Stimulated activated memory B cell treated with anti-CD40 and anti-IgM and Interleukin-4, amounts not matched to agents 10 μg/mL and 1 μg/mL and 100 μg/mL, for 72 hours (primary cell): ENCODE measurements around the gene TIMM21.

Experiments used
- ATAC-seq: fragments of 150-1000 bp; cut with Tn5 transposase; 2 replicates; pipeline ENCODE4 v1.10.0; 2021
- H3K27ac Mint-ChIP-seq: one replicate; pipeline ENCODE4 v1.8.0; 2022; ENCODE audit warnings: mild to moderate bottlenecking, mixed read lengths
- H3K27me3 Mint-ChIP-seq: one replicate; pipeline ENCODE4 v1.8.0; 2022; ENCODE audit warnings: mixed read lengths
- H3K36me3 Mint-ChIP-seq: one replicate; pipeline ENCODE4 v1.8.0; 2022; ENCODE audit warnings: mixed read lengths
- H3K4me1 Mint-ChIP-seq: one replicate; pipeline ENCODE4 v1.8.0; 2022; ENCODE audit warnings: mixed read lengths
- H3K4me3 Mint-ChIP-seq: one replicate; pipeline ENCODE4 v1.8.0; 2022; ENCODE audit warnings: mild to moderate bottlenecking, moderate library complexity, mixed read lengths
- H3K9me3 Mint-ChIP-seq: one replicate; pipeline ENCODE4 v1.8.0; 2022; ENCODE audit warnings: mixed read lengths

Gene TIMM21

DNA sequence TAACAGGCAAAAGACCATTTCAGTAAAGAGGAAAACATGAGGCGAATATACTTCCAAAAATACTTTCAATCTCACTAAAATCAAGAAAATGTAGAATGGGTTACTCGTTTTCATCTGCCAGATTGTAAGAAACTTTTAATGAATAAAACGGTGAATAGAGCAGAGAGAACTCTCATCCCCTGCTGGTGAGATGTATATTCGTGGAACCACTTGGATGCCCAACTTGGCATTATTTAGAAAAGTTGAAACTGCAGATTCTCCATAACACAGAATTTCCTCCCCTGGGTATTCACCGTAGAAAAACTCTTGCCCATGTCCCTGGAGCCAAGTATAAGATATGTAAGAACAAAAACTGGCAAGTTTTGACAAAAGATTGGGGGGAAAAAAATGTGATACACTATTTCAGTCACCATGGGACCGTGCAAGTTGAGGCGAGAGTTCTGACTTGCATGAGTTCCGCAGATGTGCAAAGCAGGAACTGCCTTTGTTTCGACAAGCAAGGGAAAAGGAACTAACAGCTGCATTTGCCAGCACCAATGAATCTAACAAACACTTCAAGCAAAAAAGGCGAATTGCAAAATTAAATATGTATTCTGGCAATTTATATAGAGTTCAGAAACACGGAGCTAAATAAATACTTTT lies 14.8 kb downstream of the TIMM21 start:
- no peak overlapping the region for H3K27ac Mint-ChIP-seq
- H3K4me1 Mint-ChIP-seq = peaks cover 11% of the 10 kb centered on the region
- no peak overlapping the region for H3K4me3 Mint-ChIP-seq
- H3K36me3 Mint-ChIP-seq = peaks cover 35% of the 10 kb centered on the region
- ATAC-seq = peak; percentile 65
- H3K27me3 Mint-ChIP-seq = no peaks in the 10 kb centered on the region
- H3K9me3 Mint-ChIP-seq = no peaks in the 10 kb centered on the region

GRCh38 chr18:74166386-74166785 lies 18.1 kb downstream of the TIMM21 start:
- Mint-ChIP-seq H3K36me3 (peaks cover 14% of the 10 kb centered on the region), H3K9me3 (no peaks in the 10 kb centered on the region), H3K27me3 (no peaks in the 10 kb centered on the region), H3K4me3 (no peak overlapping the region), H3K27ac (no peak overlapping the region), H3K4me1 (peaks cover 11% of the 10 kb centered on the region)
- ATAC-seq = no peak

- Mint-ChIP-seq H3K36me3 (no peaks in the 10 kb centered on the region), H3K4me1 (peaks cover 13% of the 10 kb centered on the region), H3K4me3 (peak overlapping the region; percentile 32), H3K27ac (peak overlapping the region; percentile 17), H3K9me3 (no peaks in the 10 kb centered on the region), H3K27me3 (peaks cover 38% of the 10 kb centered on the region)
- ATAC-seq = peak; percentile 24
Observed at GRCh38 chr18:74171910-74172606, 23.7 kb downstream of the TIMM21 start.

DNA sequence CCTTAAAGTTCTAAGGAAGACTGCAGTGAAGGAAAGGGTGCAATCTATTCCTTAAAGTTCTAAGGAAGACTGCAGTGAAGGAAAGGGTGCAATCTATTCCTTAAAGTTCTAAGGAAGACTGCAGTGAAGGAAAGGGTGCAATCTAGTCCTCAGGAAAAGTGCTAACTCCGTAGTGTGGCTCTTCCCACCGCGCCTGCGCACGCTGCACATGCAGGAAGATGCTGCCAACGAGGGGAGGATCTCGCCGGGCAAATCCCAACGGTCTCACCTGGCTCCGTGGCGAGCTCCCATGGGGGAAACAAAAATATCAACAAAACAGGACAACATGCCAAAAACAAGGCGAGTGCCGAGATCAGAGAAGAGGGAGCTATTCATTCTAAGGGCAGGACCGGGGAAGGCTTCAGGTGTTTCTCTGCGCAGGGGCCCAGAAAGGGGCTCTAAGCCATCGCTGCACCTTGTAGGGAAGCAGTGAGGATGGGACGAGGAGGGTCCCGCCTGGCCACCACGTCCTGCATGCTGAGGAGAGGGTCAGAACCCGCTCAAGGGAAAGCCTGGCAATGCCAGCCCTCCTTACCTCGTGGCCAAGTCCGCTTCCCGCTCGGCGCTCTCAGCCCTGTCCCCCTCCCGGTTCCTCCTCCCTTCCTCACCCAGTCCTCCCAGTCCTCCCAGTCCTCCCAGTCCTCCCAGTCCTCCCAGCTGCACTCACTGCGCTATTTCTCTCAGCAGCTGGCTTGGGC lies 24.5 kb downstream of the TIMM21 start:
- no peak for ATAC-seq
- H3K36me3 Mint-ChIP-seq = no peaks in the 10 kb centered on the region
- peaks cover 40% of the 10 kb centered on the region for H3K27me3 Mint-ChIP-seq
- H3K27ac Mint-ChIP-seq = peak overlapping the region; percentile 17
- no peaks in the 10 kb centered on the region for H3K9me3 Mint-ChIP-seq
- H3K4me3 Mint-ChIP-seq = no peak overlapping the region
- peaks cover 13% of the 10 kb centered on the region for H3K4me1 Mint-ChIP-seq

DNA sequence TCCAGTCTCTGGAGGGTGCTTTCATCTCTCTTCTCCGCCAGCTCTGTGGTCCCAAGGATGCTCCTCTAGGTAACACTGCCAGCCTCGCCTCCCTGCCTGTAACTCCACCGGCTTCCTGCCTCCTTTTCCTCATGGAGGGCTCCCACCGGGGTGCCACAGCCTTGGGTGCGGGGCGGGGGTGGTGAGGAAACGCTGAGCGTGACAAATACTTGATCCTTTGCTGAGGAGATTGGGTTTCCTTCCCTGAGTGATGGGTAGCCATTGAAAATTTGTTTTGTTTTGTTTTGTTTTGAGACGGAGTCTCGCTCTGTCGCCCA lies 25.1 kb downstream of the TIMM21 start:
- no peak for ATAC-seq

DNA sequence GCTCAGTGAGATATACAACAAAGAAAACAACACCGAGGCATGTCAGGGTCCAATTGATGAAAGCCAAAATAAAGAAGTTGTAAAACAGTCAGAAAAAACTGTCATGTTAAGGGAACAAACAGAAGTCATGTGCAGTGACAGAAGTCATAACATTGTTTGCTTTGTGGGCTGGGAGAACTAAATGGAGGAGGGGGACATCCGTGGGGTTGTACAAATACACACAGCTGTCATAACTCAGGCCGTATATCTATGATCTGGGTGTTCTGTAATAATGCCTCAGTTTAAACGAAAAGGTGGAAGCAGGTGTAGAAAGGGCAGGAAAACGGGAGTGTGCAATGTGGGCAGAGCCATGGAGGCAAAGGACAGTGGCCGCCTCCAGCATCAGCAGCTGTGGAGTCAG lies 27.3 kb downstream of the TIMM21 start:
- Mint-ChIP-seq H3K9me3 (peaks cover 5% of the 10 kb centered on the region), H3K4me1 (peaks cover 13% of the 10 kb centered on the region), H3K27me3 (peaks cover 54% of the 10 kb centered on the region), H3K36me3 (no peaks in the 10 kb centered on the region), H3K4me3 (no peak overlapping the region), H3K27ac (no peak overlapping the region)
- ATAC-seq = no peak

More for the DNA sequence above, 25.1 kb downstream of the TIMM21 start:
- H3K4me1 Mint-ChIP-seq = peaks cover 13% of the 10 kb centered on the region
- H3K27ac Mint-ChIP-seq = no peak overlapping the region
- H3K9me3 Mint-ChIP-seq = no peaks in the 10 kb centered on the region
- H3K36me3 Mint-ChIP-seq = no peaks in the 10 kb centered on the region
- H3K4me3 Mint-ChIP-seq = no peak overlapping the region
- H3K27me3 Mint-ChIP-seq = peaks cover 40% of the 10 kb centered on the region

- no peak overlapping the region for H3K27ac Mint-ChIP-seq
- H3K4me3 Mint-ChIP-seq = no peak overlapping the region
- peaks cover 5% of the 10 kb centered on the region for H3K9me3 Mint-ChIP-seq
- no peak for ATAC-seq
- H3K36me3 Mint-ChIP-seq = no peaks in the 10 kb centered on the region
- peaks cover 53% of the 10 kb centered on the region for H3K27me3 Mint-ChIP-seq
- no peaks in the 10 kb centered on the region for H3K4me1 Mint-ChIP-seq
Observed at GRCh38 chr18:74178884-74179283, 30.6 kb downstream of the TIMM21 start.

GRCh38 chr18:74179623-74180199 lies 31.4 kb downstream of the TIMM21 start:
- H3K4me1 Mint-ChIP-seq = no peaks in the 10 kb centered on the region
- H3K9me3 Mint-ChIP-seq = peaks cover 5% of the 10 kb centered on the region
- no peak overlapping the region for H3K27ac Mint-ChIP-seq
- H3K4me3 Mint-ChIP-seq = no peak overlapping the region
- ATAC-seq = no peak
- H3K27me3 Mint-ChIP-seq = peaks cover 44% of the 10 kb centered on the region
- H3K36me3 Mint-ChIP-seq = no peaks in the 10 kb centered on the region

DNA sequence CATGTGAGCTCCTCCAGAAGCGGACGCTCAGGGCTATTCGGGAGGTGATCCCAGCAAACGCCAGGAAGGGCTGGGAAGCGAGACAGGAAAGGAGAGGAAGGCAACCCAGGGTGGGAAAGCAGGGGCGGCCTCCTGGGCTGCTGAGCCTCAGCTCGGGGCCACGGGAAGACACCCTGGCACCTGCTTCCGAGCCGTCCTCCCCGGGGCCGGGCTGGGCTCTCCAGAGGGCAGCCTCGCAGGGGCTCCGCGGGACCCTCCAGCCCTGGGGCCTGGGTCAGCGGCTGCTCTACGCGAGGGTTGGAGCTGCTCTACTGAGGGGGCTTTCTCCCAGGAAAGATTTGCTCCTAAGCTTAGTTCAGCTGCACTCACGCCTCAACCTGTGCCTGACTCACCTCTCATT lies 34.0 kb downstream of the TIMM21 start:
- Mint-ChIP-seq H3K27ac (no peak overlapping the region), H3K4me3 (no peak overlapping the region), H3K36me3 (no peaks in the 10 kb centered on the region), H3K9me3 (peaks cover 5% of the 10 kb centered on the region), H3K27me3 (peaks cover 44% of the 10 kb centered on the region), H3K4me1 (no peaks in the 10 kb centered on the region)
- peak; percentile 7 for ATAC-seq

- Mint-ChIP-seq H3K9me3 (peaks cover 5% of the 10 kb centered on the region), H3K4me3 (no peak overlapping the region), H3K36me3 (no peaks in the 10 kb centered on the region), H3K27ac (no peak overlapping the region), H3K4me1 (no peaks in the 10 kb centered on the region), H3K27me3 (peaks cover 52% of the 10 kb centered on the region)
- ATAC-seq = no peak
Observed at GRCh38 chr18:74183130-74183529, 34.8 kb downstream of the TIMM21 start.

GRCh38 chr18:74184875-74185274 lies 36.6 kb downstream of the TIMM21 start:
- no peaks in the 10 kb centered on the region for H3K36me3 Mint-ChIP-seq
- peaks cover 53% of the 10 kb centered on the region for H3K27me3 Mint-ChIP-seq
- H3K4me1 Mint-ChIP-seq = no peaks in the 10 kb centered on the region
- ATAC-seq = no peak
- no peak overlapping the region for H3K27ac Mint-ChIP-seq
- H3K9me3 Mint-ChIP-seq = peaks cover 5% of the 10 kb centered on the region
- no peak overlapping the region for H3K4me3 Mint-ChIP-seq

DNA sequence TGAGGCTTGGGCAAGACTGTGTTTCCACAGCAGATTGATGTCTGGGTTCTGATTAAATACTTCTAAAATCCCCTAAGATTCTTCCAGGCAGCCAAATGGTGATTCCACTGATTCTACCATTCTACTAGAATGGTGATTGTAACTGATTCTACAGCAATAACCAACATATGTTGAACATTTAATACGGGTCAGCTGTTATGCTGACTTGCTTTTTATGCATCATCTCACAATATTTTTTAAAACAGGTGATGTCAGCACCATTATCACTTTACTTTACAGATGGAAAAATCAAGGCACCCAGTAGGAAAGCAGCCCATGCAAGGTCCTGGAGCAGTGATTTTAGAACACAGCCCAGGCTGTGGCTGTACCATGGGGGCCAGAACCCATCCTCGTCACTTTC lies 37.5 kb downstream of the TIMM21 start:
- Mint-ChIP-seq H3K4me1 (no peaks in the 10 kb centered on the region), H3K4me3 (no peak overlapping the region), H3K36me3 (no peaks in the 10 kb centered on the region), H3K9me3 (no peaks in the 10 kb centered on the region), H3K27ac (no peak overlapping the region), H3K27me3 (peaks cover 43% of the 10 kb centered on the region)
- no peak for ATAC-seq

DNA sequence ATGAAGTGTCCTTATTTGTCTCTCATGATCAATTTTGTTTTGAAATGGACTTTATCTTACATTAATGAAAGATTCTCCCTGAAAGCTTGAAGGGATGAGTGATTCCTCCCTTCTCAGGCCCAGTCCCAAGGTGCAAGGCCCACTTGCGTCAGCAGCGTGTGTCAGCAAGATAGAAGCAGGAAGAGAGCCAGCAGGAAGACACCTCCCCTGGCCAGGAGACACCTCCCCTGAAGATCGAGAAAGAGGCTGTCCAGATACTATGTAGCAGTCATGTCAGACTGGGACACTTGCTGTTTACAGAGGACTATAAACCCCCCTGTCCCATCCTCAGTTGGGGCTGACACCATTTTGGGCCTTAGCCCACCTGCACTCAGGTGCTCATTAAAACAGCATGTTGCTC lies 38.3 kb downstream of the TIMM21 start:
- Mint-ChIP-seq H3K36me3 (no peaks in the 10 kb centered on the region), H3K4me3 (no peak overlapping the region), H3K27ac (no peak overlapping the region), H3K4me1 (no peaks in the 10 kb centered on the region), H3K27me3 (peaks cover 42% of the 10 kb centered on the region), H3K9me3 (no peaks in the 10 kb centered on the region)
- ATAC-seq = no peak

DNA sequence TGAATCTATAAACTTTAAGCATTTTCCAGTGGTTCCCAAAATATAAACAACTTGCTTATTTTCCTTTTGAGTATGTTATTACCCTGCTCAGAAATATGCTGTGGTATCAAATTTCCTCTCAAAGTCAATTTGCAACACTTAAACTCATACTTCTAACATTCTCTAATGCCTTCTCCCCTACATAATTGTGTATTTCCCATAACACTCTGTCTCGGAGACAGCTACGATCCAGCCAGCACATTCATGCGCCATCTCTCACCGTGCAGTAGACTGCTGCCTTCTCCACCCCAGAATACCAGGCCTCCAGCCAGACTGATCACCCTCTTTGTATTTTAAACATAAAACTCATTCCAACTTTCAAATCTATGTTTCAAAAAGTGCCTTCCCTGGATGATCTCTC lies 41.8 kb downstream of the TIMM21 start:
- peaks cover 23% of the 10 kb centered on the region for H3K27me3 Mint-ChIP-seq
- no peaks in the 10 kb centered on the region for H3K4me1 Mint-ChIP-seq
- no peaks in the 10 kb centered on the region for H3K9me3 Mint-ChIP-seq
- H3K4me3 Mint-ChIP-seq = no peak overlapping the region
- no peak overlapping the region for H3K27ac Mint-ChIP-seq
- no peaks in the 10 kb centered on the region for H3K36me3 Mint-ChIP-seq
- no peak for ATAC-seq

DNA sequence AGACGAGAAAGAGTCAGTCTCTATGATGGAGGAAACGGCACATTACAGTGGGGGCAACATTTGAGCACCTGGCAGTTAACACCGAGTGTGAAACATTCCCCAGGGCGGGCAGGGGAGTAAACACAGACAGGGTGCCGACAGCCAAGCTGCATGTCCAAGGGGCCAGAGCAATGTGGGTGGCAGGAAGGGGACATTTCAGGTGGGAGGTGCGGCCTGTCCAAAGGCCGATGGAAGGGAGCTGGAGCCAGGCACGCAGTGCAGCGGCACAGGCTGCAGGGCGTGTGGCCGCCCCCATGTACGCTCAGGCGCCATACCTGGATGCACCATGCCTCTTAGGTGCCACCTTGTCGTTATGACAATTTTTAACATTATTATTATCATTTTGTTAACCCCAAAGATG lies 43.3 kb downstream of the TIMM21 start:
- Mint-ChIP-seq H3K36me3 (no peaks in the 10 kb centered on the region), H3K9me3 (no peaks in the 10 kb centered on the region), H3K27me3 (peaks cover 23% of the 10 kb centered on the region), H3K27ac (no peak overlapping the region), H3K4me1 (peaks cover 6% of the 10 kb centered on the region), H3K4me3 (no peak overlapping the region)
- ATAC-seq = no peak
